Activated CD4-positive, alpha-beta T cell treated with anti-CD3 and anti-CD28 coated beads for 36 hours (primary cell): ENCODE measurements around the gene PHOX2A. TPM values are rescaled to one million over a fixed set of nuclear protein-coding genes. Genes with fewer than 3 reads are reported as not detected.
"Not testable (repeated sequence)": the region's sequence is repeated elsewhere in the genome, so short reads cannot be mapped to it uniquely, and the experiment has no call there.

Source experiments
- ATAC-seq: fragments of 200-7000 bp; cut with Tn5 transposase; one replicate; pipeline ENCODE4 v1.10.0; 2021; ENCODE audit warnings: mild to moderate bottlenecking, moderate library complexity
- CTCF ChIA-PET: fragments of 350-600 bp; sonication (Branson Sonifier 250); formaldehyde crosslinking; loops from one replicate; lab custom pipeline; 2021; ENCODE audit warnings: antibody characterized with exemption; lab: Charles Lee
- POLR2A ChIA-PET: fragments of 350-600 bp; sonication (Branson Sonifier 250); formaldehyde crosslinking; loops from one replicate; lab custom pipeline; 2021; ENCODE audit warnings: antibody characterized with exemption, inconsistent platforms; lab: Charles Lee
- DNase-seq: peaks from one replicate; pipeline ENCODE4 v3.0.0-alpha.2; 2020
- H3K27ac Mint-ChIP-seq: one replicate; pipeline ENCODE4 v1.8.0; 2021; ENCODE audit warnings: mixed read lengths
- H3K27me3 Mint-ChIP-seq: one replicate; pipeline ENCODE4 v1.8.0; 2021; ENCODE audit warnings: mixed read lengths
- H3K36me3 Mint-ChIP-seq: one replicate; pipeline ENCODE4 v1.8.0; 2021; ENCODE audit warnings: low read depth, mixed read lengths
- H3K4me1 Mint-ChIP-seq: one replicate; pipeline ENCODE4 v1.8.0; 2021; ENCODE audit warnings: mixed read lengths
- H3K4me3 Mint-ChIP-seq: one replicate; pipeline ENCODE4 v1.8.0; 2021; ENCODE audit warnings: mild to moderate bottlenecking, moderate library complexity, mixed read lengths
- H3K9me3 Mint-ChIP-seq: one replicate; pipeline ENCODE4 v1.8.0; 2021; ENCODE audit warnings: low read depth, mixed read lengths
- intact Hi-C, 2 experiments: fragments of 100-400 bp; cut with DNase I in 1 of 2; cut with micrococcal nuclease in 1 of 2; formaldehyde crosslinking; loops; one replicate each; pipeline versions ENCODE4 v1.14.2 to v1.15.1; 2022 to 2024; cut with DNase I, micrococcal nuclease
- total RNA-seq, 2 experiments: library from RNA; stranded (reverse); gene quantifications; one replicate each; pipeline ENCODE4 v1.2.3, GENCODE V29; 2021

The PHOX2A gene
- total RNA-seq, 2 experiments from 2014 or later, result not detected

- intact Hi-C loops, result no loop called here
- ChIA-PET CTCF (interaction anchor here (1.4 to 3.0 kb wide), 2 partner anchors 124 to 163 kb away, joined by 3 to 8 read pairs; no protein-coding TSS in a partner anchor), POLR2A (no interaction called here)
- H3K4me3 Mint-ChIP-seq, result no peak overlapping the region
- H3K27ac Mint-ChIP-seq, result no peak overlapping the region
- H3K27me3 Mint-ChIP-seq, result peaks cover 21% of the 10 kb centered on the region
- no peaks in the 10 kb centered on the region for H3K36me3 Mint-ChIP-seq
- peaks cover 6% of the 10 kb centered on the region for H3K4me1 Mint-ChIP-seq
- no peak for ATAC-seq
- H3K9me3 Mint-ChIP-seq, result no peaks in the 10 kb centered on the region
- no peak for DNase-seq
Observed at GRCh38 chr11:72267956-72268617, 24.1 kb upstream of the PHOX2A start.

GRCh38 chr11:72266960-72267359 is 23.0 kb upstream of the PHOX2A start:
- POLR2A ChIA-PET, H3K9me3 Mint-ChIP-seq, H3K4me3 Mint-ChIP-seq, H3K27ac Mint-ChIP-seq, intact Hi-C loops, H3K4me1 Mint-ChIP-seq, DNase-seq, ATAC-seq, H3K36me3 Mint-ChIP-seq: not testable (repeated sequence)
- CTCF ChIA-PET, result interaction anchor here (0.7 to 3.0 kb wide), 3 partner anchors 45 to 258 kb away, joined by 3 to 8 read pairs (median 5); no protein-coding TSS in a partner anchor
- H3K27me3 Mint-ChIP-seq, result peaks cover 25% of the 10 kb centered on the region

GRCh38 chr11:72265951-72266350 is 22.0 kb upstream of the PHOX2A start:
- Mint-ChIP-seq H3K9me3 (no peaks in the 10 kb centered on the region), H3K27me3 (peaks cover 22% of the 10 kb centered on the region), H3K27ac (no peak overlapping the region), H3K36me3 (no peaks in the 10 kb centered on the region), H3K4me1 (peaks cover 4% of the 10 kb centered on the region), H3K4me3 (no peak overlapping the region)
- ChIA-PET CTCF (interaction anchor here (1.6 kb wide), 1 partner anchor 44 kb away, joined by 5 read pairs; no protein-coding TSS in a partner anchor), POLR2A (no interaction called here)
- ATAC-seq, result no peak
- intact Hi-C loops, result no loop called here
- no peak for DNase-seq

GRCh38 chr11:72263361-72263760 is 19.4 kb upstream of the PHOX2A start:
- Mint-ChIP-seq H3K27me3 (peaks cover 16% of the 10 kb centered on the region), H3K4me1 (no peaks in the 10 kb centered on the region), H3K4me3 (no peak overlapping the region), H3K9me3 (no peaks in the 10 kb centered on the region), H3K27ac (no peak overlapping the region), H3K36me3 (no peaks in the 10 kb centered on the region)
- POLR2A ChIA-PET, result no interaction called here
- intact Hi-C loops, result no loop called here
- DNase-seq, result no peak
- ATAC-seq, result no peak
- CTCF ChIA-PET, result no interaction called here

- intact Hi-C loops, result no loop called here
- ATAC-seq (no peak), DNase-seq (no peak)
- Mint-ChIP-seq H3K36me3 (no peaks in the 10 kb centered on the region), H3K27me3 (peaks cover 8% of the 10 kb centered on the region), H3K4me3 (no peak overlapping the region), H3K27ac (no peak overlapping the region), H3K9me3 (no peaks in the 10 kb centered on the region), H3K4me1 (no peaks in the 10 kb centered on the region)
- ChIA-PET POLR2A (no interaction called here), CTCF (no interaction called here)
Observed at GRCh38 chr11:72260574-72260973, 16.6 kb upstream of the PHOX2A start.

GRCh38 chr11:72259490-72259889 is 15.5 kb upstream of the PHOX2A start:
- Mint-ChIP-seq H3K9me3 (no peaks in the 10 kb centered on the region), H3K27me3 (peaks cover 7% of the 10 kb centered on the region)
- CTCF ChIA-PET, result interaction anchor here (0.8 kb wide), 1 partner anchor 1792 kb away, joined by 3 read pairs; no protein-coding TSS in a partner anchor

DNA sequence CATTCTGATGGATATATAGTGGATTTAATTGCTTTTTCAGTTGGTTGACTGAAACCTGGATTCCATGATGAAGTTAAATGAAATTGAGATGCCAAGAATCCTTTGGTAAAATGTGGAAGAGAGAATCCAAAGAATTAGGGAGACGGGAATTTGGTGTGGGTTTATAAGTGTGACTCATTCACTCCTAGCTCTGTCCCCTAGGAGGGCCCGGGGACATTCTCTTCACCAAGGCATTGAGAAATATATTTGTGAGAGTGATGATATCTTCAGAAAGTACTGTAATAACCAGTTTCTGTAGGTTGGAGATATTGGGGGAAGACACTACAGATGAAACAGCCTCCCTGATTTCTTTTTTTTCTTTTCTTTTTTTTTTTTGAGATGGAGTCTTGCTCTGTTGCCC is 13.6 kb upstream of the PHOX2A start:
- H3K36me3 Mint-ChIP-seq, result no peaks in the 10 kb centered on the region

More at GRCh38 chr11:72259490-72259889, 15.5 kb upstream of the PHOX2A start:
- H3K36me3 Mint-ChIP-seq, result no peaks in the 10 kb centered on the region
- POLR2A ChIA-PET, result no interaction called here
- ATAC-seq (no peak), DNase-seq (no peak)
- no peak overlapping the region for H3K27ac Mint-ChIP-seq
- no peaks in the 10 kb centered on the region for H3K4me1 Mint-ChIP-seq
- intact Hi-C loops, result no loop called here
- H3K4me3 Mint-ChIP-seq, result no peak overlapping the region

GRCh38 chr11:72254299-72254993 is 10.5 kb upstream of the PHOX2A start:
- CTCF ChIA-PET, result interaction anchor here (0.7 to 2.0 kb wide), 3 partner anchors 16 to 290 kb away, joined by 3 to 7 read pairs (median 5); no protein-coding TSS in a partner anchor
- Mint-ChIP-seq H3K4me1 (no peaks in the 10 kb centered on the region), H3K9me3 (no peaks in the 10 kb centered on the region), H3K36me3 (no peaks in the 10 kb centered on the region), H3K27ac (no peak overlapping the region), H3K27me3 (peaks cover 18% of the 10 kb centered on the region), H3K4me3 (no peak overlapping the region)
- no peak for DNase-seq
- POLR2A ChIA-PET, result no interaction called here
- no peak for ATAC-seq
- intact Hi-C loops, result no loop called here

More for the DNA sequence above, 13.6 kb upstream of the PHOX2A start:
- ATAC-seq (no peak), DNase-seq (no peak)
- Mint-ChIP-seq H3K4me3 (no peak overlapping the region), H3K27ac (no peak overlapping the region), H3K9me3 (no peaks in the 10 kb centered on the region), H3K4me1 (no peaks in the 10 kb centered on the region), H3K27me3 (peaks cover 10% of the 10 kb centered on the region)
- CTCF ChIA-PET, result no interaction called here
- POLR2A ChIA-PET, result no interaction called here
- intact Hi-C loops, result no loop called here

DNA sequence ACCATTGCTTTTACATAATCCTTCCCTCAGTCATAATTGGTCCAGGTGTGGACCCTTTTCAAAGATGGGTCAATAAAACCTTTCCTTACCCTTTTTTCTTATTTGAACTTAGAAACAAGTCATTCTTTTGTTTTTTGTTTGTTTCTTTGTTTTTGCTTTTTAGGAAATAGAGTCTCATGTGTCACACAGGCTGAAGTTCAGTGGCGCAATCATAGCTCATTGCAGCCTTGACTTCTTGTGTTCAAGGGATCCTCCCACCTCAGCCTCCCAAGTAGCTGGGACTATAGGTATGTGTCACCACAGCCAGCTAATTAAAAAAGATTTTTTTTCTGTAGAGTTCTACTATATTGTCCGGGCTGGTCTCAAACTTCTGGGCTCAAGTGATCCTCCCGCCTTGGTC is 9.4 kb upstream of the PHOX2A start:
- Mint-ChIP-seq H3K9me3 (no peaks in the 10 kb centered on the region), H3K27ac (no peak overlapping the region), H3K4me3 (no peak overlapping the region), H3K36me3 (no peaks in the 10 kb centered on the region), H3K27me3 (peaks cover 20% of the 10 kb centered on the region), H3K4me1 (no peaks in the 10 kb centered on the region)
- POLR2A ChIA-PET, result no interaction called here
- ATAC-seq (no peak), DNase-seq (no peak)
- CTCF ChIA-PET, result interaction anchor here (0.7 to 0.9 kb wide), 2 partner anchors 161 to 199 kb away, joined by 3 read pairs; no protein-coding TSS in a partner anchor
- intact Hi-C loops, result no loop called here

GRCh38 chr11:72251614-72252013 is 7.6 kb upstream of the PHOX2A start:
- POLR2A ChIA-PET, result no interaction called here
- CTCF ChIA-PET, result interaction anchor here (0.6 to 1.2 kb wide), 2 partner anchors 13 to 187 kb away, joined by 3 to 4 read pairs; no protein-coding TSS in a partner anchor

DNA sequence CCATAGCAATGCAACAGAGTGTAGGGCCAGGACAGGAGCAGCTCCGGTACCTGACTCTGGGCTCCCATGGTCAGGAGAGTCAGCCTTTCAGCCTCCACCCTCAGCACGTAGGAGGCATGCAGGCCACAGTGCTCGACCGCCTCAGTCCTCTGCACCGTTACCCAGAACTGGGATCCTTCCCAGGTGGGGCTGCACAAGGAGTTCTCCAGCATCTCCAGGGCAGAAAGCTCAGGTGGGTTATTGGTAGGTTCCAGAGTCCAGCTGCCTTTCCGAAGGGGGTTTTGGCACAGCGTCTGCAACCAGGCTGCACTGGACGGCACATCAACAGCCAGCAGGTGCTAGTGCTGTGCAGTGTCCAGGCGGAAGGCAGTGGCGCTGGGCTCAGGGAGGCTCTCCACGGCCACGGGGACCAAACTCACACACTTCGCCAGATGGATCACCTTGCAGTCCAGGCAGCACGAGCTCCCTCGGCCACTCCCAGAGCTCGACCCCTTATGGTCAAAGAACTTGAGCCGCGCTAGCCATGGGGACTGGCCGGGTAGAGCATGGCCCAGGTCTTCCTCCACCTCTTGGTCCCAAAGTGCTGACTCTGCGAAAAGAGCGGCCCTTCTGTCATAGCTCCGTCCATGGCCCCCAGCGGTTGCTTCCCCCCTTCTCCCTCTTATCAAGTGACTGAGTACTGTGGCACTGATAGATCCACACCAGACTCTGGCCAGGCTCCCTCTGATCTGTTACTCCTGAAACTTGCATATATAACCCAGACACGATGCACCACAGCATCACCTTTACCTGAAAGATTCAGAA is 6.9 kb upstream of the PHOX2A start:
- Mint-ChIP-seq H3K27ac (no peak overlapping the region), H3K27me3 (peaks cover 22% of the 10 kb centered on the region), H3K36me3 (no peaks in the 10 kb centered on the region), H3K4me3 (no peak overlapping the region), H3K9me3 (no peaks in the 10 kb centered on the region), H3K4me1 (no peaks in the 10 kb centered on the region)
- ATAC-seq (no peak), DNase-seq (no peak)
- CTCF ChIA-PET, result interaction anchor here (0.7 kb wide), 2 partner anchors 1043 to 1293 kb away, joined by 3 read pairs; no protein-coding TSS in a partner anchor
- intact Hi-C loops, result no loop called here
- POLR2A ChIA-PET, result no interaction called here

More at GRCh38 chr11:72251614-72252013, 7.6 kb upstream of the PHOX2A start:
- DNase-seq, result no peak
- Mint-ChIP-seq H3K36me3 (no peaks in the 10 kb centered on the region), H3K4me1 (no peaks in the 10 kb centered on the region), H3K27me3 (peaks cover 22% of the 10 kb centered on the region), H3K27ac (no peak overlapping the region), H3K9me3 (no peaks in the 10 kb centered on the region), H3K4me3 (no peak overlapping the region)
- ATAC-seq, result no peak
- intact Hi-C loops, result no loop called here
